Right lung (tissue), 10 donors: ENCODE data around the gene HPD. TPM values are rescaled to one million over a fixed set of nuclear protein-coding genes. Genes with fewer than 3 reads are reported as not detected.
"Not testable (repeated sequence)": the region's sequence is repeated elsewhere in the genome, so short reads cannot be mapped to it uniquely, and the experiment has no call there.

Source experiments
- DNase-seq, 2 donors: peaks; one replicate each; pipeline ENCODE4 v3.0.0-alpha.2; 2013
- long read RNA-seq, 8 donors: transcript quantifications; one replicate each; lab custom pipeline, GENCODE V29; 2026
- polyA plus RNA-seq, 5 donors: library from polyadenylated mRNA; unstranded; fragments of 120-200 nt; gene quantifications; one replicate each; pipeline versions ENCODE4 v1.2.1 to v1.2.3, GENCODE V29; 2013; ENCODE audit warnings: inconsistent platforms in 1 of 5, low replicate concordance in 1 of 5; ENCODE audit not compliant: insufficient read length in 5 of 5, insufficient read depth in 1 of 5

HPD gene
- under 1 TPM in 3 of 5 donors, not detected in 2; 0.08 to 0.34 (median 0.10) TPM for polyA plus RNA-seq
- long read RNA-seq, donor 1, result 0 reads
- long read RNA-seq, donor 2, result 0 reads
- long read RNA-seq, donor 3, result 0 reads
- long read RNA-seq, donor 4, result 0 reads
- long read RNA-seq, donor 5, result 0 reads
- long read RNA-seq, donor 6, result 0 reads
- long read RNA-seq, donor 7, result 0 reads
- long read RNA-seq, donor 8, result 0 reads

DNA sequence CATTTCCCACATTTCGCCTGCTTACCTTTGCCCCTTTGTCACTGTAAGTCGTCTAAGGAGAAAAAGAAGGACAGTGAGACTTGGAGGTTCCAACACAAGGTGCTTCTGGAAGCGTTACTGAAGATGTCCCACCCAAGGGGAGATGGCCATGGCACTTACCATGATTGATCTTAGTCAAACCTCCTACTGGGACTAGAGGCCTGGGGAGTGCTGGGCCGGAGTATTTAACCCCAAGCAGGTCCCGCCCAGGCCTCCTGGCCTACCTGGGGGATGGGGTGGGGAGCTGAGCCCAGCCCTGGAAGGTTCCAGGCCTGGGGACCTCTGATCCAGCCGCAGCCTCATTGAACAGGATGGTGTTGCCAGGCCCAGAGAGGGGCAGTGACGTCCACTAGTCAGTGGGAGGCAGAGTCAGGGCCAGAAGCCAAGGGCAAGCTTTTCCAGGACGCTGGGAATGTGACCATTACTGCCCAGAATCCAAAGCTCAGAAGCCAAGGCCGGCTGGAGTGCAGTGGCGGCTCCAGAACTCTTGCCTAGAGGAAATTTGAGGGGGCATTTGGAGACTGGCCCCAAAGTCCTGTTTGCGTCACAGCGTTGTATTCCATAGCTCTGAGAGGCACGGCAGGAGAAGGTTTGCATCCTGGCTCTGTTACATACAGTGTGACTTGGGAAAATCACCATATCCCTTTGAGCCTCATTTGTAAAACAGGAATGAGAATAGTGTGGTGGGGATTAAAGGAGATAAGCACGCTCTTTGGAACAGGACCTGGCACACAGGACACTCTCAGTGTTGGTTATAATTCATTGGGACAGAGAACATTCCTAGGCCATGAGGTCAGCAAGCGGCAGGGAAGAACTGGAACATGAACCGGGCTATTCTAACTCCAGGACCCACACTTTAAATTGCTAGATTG is at the start of gene HPD:
Gene HPD, minus strand, starts transcription at position 198 of the 911 bp plus-strand sequence. Its CDS starts 36 bp downstream, at position 162.
- no peak for DNase-seq

DNA sequence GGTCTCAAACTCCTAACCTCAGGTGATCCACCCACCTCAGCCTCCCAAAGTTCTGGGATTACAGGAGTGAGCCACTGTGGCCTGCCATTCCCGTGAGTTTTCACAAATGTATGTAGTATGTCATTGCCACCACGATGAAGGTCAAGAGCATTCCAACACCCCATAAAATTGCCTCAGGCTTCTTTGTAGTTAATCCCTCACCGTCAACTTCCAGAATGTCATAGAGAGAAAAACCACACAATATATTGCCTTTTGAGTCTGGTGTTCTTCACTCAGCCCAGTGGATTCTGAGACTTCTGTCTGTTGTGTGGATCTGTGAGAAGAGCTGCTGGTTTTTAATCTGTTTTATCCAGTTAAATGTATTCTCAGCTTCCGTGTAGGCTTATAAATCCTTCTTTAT is 47.1 kb upstream of the HPD start:
- no peak for DNase-seq

DNA sequence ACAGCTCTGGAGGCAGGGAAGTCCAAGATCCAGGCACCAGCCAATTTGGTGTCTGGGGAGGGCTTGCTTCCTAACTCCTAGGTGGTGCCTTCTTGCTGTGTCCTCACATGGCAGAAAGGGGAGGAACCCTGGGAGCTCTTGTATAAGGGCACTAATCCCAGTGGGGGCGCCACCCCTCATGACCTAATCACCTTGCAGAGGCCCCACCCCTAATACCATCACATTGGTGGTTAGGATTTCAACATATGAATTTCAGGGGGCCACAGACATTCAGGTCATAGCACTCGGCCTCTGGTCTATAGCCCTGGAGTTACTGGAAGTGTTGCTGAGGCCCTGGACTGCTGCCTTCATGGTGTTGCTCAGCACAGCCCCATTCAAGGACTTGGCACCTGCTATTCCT is 44.5 kb upstream of the HPD start:
- no peak for DNase-seq

DNA sequence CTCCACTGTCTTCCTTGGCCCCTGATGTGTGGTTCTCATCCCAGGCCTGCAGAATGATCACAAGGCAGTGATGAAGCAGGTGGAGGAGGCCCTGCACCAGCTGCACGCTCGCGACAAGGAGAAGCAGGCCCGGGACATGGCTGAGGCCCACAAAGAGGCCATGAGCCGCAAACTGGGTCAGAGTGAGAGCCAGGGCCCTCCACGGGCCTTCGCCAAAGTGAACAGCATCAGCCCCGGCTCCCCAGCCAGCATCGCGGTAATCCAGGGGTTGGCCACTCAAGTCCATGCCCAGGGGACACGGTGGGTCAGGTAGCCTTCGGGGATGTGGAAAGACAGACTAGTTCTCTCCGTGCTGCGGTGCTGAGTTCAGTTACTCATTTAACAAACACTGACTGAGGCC is 40.9 kb upstream of the HPD start:
- no peak for DNase-seq

DNA sequence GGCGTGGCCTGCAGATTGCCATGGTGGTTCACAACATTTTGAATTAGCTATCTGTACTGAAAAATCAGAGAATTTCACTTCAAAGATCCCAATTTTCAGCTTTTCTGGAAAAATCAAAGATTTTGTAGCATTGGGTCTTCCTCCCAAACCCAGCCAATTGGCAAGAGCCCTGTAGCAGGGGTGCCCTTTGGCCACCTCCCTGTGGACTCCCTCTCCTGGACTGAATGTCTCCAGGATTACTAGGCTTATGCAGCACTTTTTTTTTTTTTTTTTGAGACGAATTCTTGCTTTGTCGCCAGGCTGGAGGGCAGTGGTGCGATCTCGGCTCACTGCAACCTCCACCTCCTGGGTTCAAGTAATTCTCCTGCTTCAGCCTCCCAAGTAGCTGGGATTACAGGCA is 39.6 kb upstream of the HPD start:
- DNase-seq, result no peak

DNA sequence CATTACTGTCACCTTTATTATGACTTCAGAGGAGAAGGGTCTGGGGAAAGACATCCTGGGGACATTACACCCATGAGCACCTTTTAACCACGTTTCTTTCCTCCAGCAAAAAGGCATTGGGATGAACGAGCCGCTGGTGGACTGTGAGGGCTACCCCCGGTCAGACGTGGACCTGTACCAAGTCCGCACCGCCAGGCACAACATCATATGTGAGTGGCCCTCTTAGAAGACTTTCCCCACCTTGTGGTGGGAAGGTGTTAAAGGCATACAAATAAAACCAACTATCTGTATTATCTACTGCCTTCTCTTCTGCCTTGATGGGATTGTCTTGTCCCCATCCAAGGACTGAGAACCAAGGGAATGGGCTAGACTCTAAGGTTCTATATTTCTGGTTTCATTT is 36.0 kb upstream of the HPD start:
- DNase-seq, result no peak

DNA sequence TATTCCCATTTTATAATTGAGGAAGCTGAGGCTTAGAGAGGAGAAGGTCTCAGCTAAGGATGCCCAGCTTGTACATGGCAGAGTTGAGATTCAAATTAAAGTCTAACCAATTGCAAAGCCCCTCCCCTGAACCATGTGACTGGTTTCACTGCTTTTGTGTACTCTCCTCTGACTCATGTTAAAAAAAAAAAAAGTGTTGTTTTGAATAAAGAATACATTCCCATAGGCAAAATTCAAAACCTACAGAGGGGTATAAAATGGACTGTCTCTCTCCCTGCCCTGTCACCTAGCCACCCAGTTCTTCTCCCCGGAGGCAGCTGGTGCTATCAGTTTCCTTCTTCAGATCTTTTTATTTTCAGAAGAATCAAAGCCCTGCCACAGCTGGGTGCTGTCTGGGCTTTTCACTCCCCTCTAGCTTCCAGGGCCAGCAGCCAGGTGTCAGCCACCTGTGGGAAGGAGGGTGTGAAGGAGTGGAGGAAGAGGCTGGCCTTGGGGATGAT is 35.4 kb upstream of the HPD start:
- DNase-seq, result no peak

DNA sequence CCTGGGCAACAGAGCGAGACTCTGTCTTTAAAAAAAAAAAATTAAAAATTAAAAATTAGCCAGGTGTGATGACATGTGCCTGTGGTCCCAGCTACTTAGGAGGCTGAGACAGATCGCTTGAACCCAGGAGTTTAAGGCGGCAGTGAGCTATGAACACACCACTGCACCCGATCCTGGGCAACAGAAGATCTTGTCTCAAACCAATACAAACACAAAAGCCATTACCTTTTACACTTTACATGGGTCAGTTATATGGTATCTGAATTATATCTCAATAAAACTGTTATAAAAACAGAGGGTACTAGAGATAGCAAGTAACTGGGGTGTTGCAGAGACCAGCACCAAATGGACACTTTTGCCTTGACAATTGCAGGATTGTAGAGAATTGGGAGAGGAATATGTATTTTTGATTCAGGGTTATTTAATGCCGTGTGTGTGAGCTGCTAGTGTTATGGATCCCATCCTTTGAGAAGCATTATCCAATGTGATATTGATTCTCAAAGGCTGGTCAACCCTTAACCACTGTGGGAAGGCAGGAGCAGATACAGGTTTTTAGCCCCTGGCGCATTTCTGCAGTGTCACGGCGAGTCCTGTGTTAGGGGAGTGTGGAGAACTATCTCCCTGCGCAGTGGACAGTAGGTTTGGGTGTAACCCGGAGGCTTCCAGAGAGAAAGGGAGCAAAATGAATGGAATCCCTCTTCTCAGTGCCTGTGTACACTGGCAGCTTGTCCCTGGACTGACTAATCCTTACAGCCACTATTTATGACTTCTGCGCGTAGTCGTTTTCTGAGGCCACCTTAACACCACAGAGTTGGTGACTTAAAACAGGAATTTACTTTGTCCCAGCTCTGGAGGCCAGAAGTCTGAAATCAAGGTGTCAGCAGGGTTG is 34.3 kb upstream of the HPD start:
- DNase-seq, result no peak

DNA sequence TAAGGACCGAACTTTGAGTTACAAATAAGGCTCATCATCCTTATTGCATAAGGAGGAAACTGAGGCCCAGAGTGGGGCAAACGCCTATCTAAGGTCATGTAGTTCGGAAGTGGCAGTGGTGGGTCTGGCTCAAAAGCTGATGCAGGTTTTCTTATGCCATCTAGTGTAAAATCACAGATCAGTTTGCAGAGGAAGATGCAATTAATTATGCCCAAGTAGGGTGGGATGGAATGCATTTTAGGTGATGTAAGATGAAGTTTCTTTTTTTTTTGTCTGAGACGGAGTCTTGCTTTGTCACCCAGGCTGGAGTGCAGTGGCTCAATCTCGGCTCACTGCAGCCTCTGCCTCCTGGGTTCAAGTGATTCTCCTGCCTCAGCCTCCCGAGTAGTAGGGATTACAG is 31.0 kb upstream of the HPD start:
- DNase-seq, result not testable (repeated sequence)

DNA sequence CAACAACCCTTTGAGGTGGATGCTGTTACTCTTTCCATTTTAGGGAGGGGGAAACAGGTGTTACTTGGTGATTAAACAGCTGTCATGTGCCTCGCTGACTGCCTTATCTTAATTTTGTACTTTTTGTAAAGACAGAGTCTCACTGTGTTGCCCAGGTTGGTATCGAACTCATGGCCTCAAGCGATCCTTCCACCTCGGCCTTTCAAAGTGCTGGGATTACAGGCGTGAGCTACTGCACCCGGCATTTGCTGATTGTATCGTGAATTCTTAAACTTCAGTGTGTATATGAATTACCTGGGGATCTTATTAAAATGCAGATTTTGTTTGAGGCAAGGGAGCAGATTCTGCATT is 30.6 kb upstream of the HPD start:
- DNase-seq, result no peak

DNA sequence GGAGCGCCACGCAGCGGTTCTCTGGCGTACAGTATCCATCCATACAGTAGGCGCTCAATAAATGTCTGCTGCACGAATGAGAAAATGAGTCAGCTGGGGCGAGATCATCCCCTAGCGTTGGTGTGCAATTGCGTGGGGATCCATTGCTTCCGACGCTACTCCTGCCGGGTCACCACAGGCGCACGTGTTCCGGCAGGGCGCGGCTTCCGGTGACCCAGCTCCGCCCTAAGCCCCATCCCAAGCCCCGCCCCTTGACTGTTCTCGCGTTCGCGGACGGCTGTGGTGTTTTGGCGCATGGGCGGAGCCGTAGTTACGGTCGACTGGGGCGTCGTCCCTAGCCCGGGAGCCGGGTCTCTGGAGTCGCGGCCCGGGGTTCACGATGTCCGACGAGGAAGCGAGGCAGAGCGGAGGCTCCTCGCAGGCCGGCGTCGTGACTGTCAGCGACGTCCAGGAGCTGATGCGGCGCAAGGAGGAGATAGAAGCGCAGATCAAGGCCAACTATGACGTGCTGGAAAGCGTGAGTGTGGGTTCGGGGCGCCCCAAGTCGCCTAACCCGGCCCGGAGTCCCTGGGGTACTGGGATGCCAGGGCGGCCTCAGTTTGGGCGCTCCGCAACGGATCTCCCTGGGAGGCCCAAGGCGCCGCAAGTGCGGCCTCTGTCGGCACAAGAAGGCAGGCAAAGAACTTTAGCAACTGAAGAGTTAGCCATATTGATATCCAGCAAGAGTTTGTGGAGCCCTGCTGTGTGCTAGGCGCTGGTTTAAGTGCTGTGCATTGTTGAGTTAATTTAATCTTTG is 30.0 kb upstream of the HPD start, which contains the start of gene PSMD9:
Gene PSMD9, plus strand, starts transcription at position 313 of the 796 bp plus-strand sequence. Its CDS starts 67 bp downstream, at position 380.
- DNase-seq, result peak; percentile 95 to 96

DNA sequence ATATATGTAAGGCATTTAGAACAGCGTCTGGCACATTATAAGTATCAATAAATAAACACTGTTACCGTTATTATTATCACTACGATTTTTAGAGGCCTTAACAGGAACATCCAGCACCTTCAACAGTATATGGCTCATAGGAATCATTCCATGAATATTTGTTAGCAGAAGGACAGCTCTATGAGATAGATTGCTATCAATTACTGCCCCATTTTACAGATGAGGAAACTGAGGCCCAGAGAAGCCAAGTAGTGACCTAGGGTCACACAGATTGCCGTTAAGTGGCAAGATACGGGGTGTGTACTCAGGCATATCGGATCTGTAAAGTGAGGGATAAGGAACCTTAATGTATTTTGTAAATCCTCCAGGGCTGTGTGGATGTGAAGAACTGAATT is 29.4 kb upstream of the HPD start:
- no peak for DNase-seq

DNA sequence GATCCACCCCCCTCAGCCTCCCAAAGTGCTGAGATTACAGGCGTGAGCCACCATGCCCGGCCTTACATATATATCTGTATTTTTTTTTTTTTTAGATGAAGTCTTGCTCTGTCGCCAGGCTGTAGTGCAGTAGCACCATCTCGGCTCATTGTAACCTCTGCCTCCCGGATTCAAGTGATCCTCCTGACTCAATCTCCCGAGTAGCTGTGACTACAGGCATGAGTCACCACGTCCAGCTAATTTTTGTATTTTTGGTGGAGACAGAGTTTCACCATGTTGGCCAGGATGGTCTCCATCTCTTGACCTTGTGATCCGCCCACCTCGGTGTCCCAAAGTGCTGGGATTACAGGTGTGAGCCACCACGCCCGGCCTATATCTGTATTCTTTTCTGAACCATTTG is 26.5 kb upstream of the HPD start:
- DNase-seq, result not testable (repeated sequence)

DNA sequence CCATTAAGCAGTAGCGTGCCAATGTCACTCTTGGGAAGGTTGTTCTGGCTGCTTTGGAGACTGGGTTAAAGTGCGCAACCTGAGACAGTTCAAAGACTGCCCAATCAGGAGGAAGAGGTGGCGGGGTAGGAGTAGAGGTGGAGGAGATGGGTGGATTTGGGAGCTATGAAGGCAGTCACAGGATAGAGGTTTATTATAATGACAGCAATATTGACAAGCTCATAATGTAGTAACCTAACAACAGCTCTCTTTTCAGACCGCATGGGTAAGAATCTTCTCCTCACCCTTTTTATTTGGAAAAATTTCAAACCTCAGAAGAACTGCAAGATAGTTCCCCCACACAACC is 24.6 kb upstream of the HPD start:
- no peak for DNase-seq

DNA sequence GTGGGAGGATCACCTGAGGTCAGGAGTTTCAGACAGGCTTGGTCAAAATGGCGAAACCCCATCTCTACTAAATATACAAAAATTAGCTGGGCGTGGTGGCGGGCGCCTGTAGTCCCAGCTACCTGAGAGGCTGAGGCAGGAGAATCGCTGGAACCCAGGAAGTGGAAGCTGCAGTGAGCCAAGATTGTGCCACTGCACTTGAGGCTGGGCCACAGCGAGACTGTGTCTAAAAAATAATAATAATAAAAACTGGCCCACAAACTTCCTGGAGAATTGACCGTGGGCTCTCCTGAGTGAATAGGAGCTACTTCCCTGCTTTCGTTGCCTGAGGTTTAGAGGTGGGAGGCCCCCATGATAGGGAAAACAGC is 17.4 kb upstream of the HPD start:
- not testable (repeated sequence) for DNase-seq

DNA sequence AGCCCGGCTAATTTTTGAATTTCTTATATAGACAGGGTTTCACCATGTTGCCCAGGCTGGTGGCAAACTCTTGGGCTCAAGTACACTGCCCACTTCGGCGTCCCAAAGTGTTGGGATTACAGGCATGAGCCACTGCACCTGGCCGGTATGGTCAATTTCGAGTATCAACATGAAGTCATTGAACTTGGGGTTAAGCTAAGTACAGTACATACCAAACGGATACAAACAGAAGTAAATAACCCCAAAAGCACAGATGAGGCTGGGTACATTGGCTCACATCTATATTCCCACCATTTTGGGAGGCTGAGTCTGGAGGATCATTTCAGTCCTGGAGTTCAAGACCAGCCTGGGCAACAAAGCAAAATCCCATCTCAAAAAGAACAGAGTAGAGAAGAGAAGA is 16.9 kb upstream of the HPD start:
- no peak for DNase-seq

DNA sequence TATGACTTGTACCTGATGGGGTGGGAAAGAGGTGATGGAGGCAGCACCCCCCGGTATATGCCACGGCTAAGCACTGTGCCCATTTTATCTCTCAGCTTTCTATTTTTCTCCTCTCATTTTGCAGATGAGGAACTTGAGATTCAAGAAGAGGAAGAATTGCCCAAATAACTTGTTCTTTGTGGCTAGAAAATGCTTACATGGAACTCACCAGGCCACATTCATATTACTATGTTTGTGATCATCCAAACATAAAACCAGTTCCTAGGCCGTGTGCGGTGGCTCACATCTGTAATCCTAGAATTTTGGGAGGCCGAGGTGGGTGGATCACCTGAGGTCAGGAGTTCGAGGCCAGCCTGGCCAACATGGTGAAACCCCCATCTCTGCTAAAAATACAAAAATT is 15.4 kb upstream of the HPD start:
- DNase-seq, result no peak

DNA sequence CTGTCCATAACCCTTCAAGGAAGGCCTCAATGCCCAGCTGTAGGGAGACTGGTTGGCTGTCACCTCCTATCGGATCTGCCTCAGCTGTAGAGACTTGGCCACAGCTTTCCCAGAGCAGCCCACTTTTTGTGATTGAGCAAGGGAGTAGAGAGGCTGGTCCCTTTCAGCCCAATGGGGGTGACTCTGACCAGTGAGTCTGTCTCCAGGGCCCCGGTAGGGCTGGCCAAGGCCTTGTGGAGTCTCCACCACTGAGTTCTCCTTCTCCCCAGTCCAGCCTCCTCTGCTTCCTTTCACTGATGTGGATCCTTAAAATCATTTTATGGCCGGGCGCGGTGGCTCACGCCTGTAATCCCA is 14.5 kb upstream of the HPD start:
- DNase-seq, result no peak

DNA sequence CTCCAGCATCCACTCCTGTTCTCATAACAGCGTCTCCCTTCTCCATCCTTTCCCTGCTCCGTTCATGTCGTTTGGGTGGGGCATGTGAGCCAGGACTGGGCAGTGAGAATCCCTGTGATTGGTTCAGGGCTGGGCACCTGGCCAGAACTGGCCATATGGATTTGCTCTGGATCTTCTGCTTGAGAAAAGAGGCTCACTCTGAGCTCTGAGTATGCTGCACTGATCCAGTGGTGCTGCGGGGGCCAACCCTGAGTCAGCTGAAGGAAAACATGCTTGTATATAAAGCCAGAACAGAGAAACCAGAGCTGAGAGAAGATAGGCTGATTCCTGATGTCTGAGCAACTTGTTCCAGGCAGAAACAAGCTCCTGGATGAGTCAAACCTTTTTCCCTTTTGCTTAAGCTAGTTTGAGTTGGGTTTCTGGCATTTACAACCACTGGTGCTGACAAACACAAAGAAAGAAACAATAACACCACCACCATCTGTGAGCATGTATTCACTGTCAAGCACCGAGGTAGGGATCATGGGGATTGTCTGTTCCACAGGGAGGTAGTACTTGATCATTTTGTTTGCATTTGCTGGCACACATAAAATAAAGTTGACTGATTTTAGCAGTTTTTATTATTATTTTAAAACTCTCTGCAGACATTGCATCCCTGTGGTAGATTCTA is 14.0 kb upstream of the HPD start:
- DNase-seq, result peak; percentile 77 to 87

DNA sequence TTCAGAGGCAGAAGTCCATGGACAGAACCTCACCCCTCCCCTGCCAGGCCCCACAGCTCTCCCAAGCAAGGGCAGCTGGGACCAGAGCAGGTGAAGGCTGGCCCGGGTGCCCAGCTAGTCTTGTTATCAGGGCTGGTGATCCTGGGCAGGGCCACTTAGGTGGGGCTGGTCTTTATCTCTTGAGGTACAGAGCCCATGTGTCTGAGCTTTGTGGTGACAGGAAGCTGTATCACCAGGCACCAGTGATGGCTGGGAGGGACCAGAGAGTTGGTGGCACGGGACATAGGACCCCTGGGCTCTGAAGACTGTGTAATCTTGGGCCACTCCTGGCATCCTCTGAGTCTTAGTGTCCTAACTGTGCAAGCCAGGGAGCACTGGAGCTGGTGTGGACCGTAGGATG is 12.8 kb upstream of the HPD start:
- no peak for DNase-seq

DNA sequence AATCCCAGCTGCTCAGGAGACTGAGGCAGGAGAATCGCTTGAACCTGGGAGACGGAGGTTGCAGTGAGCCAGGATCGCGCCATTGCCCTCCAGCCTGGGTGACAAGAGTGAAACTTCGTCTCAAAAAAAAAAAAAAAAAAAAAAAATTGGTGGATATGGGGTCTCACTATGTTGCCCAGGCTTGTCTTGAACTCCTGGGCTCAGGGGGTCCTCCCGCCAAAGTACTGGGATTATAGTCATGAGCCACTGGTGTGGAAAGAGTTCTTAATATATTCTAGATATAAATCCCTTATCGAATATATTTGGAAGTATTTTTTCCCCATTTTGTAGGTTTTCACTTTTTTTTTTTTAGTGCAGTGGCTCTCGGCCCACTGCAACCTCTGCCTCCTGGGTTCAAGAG is 10.6 kb upstream of the HPD start:
- not testable (repeated sequence) for DNase-seq
